ACHN (cell line): ENCODE measurements around the gene TOM1L2.

Experiments
- DNase-seq: peaks from one replicate; pipeline ENCODE4 v3.0.0-alpha.2; 2015
- in situ Hi-C: cut with HindIII; loops from 2 replicates; pipeline ENCODE4 v1.10.0; 2017; ENCODE audit warnings: low sequenced_read_pairs, low pct_ligation_motif_present, low pct_unique_long_range_greater_than_20kb

Gene TOM1L2

GRCh38 chr17:17836250-17836817, 135.9 kb downstream of the TOM1L2 start:
- peak; percentile 98 for DNase-seq
- in situ Hi-C loops: no loop called here

GRCh38 chr17:17835415-17836249, 136.6 kb downstream of the TOM1L2 start:
- DNase-seq: peak; percentile 33
- in situ Hi-C loops: no loop called here

GRCh38 chr17:17834974-17835373, 137.2 kb downstream of the TOM1L2 start:
- in situ Hi-C loops: no loop called here
- peak; percentile 63 for DNase-seq

GRCh38 chr17:17833658-17834357, 138.4 kb downstream of the TOM1L2 start:
- in situ Hi-C loops: no loop called here
- DNase-seq: no peak

GRCh38 chr17:17832032-17832363, 140.2 kb downstream of the TOM1L2 start:
- no peak for DNase-seq
- in situ Hi-C loops: no loop called here

- in situ Hi-C loops: no loop called here
- DNase-seq: no peak
Measured at GRCh38 chr17:17831208-17832031, 140.8 kb downstream of the TOM1L2 start.

- no peak for DNase-seq
Measured at GRCh38 chr17:17830740-17831207, 141.4 kb downstream of the TOM1L2 start.

GRCh38 chr17:17830269-17830567, 142.0 kb downstream of the TOM1L2 start:
- no peak for DNase-seq
- in situ Hi-C loops: no loop called here

More at GRCh38 chr17:17830740-17831207, 141.4 kb downstream of the TOM1L2 start:
- in situ Hi-C loops: no loop called here

GRCh38 chr17:17827826-17828621, 144.2 kb downstream of the TOM1L2 start:
- in situ Hi-C loops: no loop called here
- no peak for DNase-seq

- DNase-seq: no peak
- in situ Hi-C loops: no loop called here
Measured at GRCh38 chr17:17826942-17827785, 145.0 kb downstream of the TOM1L2 start.

GRCh38 chr17:17826342-17826713, 145.9 kb downstream of the TOM1L2 start:
- DNase-seq: no peak
- in situ Hi-C loops: no loop called here

GRCh38 chr17:17824783-17825614, 147.2 kb downstream of the TOM1L2 start:
- no peak for DNase-seq
- in situ Hi-C loops: no loop called here

GRCh38 chr17:17824119-17824782, 147.9 kb downstream of the TOM1L2 start:
- no peak for DNase-seq
- in situ Hi-C loops: no loop called here

GRCh38 chr17:17823433-17824118, 148.6 kb downstream of the TOM1L2 start:
- peak; percentile 92 for DNase-seq
- in situ Hi-C loops: no loop called here

GRCh38 chr17:17822616-17823015, 149.6 kb downstream of the TOM1L2 start:
- no peak for DNase-seq
- in situ Hi-C loops: no loop called here

- DNase-seq: no peak
- in situ Hi-C loops: no loop called here
Measured at GRCh38 chr17:17822189-17822588, 150.0 kb downstream of the TOM1L2 start.
